ENCODE measurements around the gene TLR7. TPM values are rescaled to one million over a fixed set of nuclear protein-coding genes. Genes with fewer than 3 reads are reported as not detected.

Gene TLR7
- total and polyA plus RNA-seq, 3 donors from 2014 or later: 0.08 to 1.3 (median 0.31) TPM

DNA sequence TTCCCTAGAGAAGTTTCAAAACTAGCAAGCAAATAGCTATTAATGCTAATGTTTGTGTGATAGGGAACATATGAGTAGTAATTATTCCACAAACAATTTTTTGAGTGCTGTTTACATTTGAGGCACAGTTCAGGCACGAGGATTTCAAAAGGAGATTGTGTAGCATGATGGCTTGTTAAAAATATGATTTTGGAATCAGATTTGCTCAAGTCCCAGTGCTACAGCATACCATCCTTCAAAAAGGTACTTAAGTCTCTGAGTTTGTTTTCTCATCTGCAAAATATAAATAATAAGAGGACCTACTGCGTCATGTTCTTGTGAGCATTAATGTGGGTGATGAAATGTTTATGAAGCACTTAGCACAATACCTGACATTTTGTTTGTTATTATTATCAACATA is 50.9 kb downstream of the TLR7 start:
- intact Hi-C loops (cut with DNase I; ENCODE audit: low total_unique reads): no loop called here
- TF ChIP-seq, protein P1, sequence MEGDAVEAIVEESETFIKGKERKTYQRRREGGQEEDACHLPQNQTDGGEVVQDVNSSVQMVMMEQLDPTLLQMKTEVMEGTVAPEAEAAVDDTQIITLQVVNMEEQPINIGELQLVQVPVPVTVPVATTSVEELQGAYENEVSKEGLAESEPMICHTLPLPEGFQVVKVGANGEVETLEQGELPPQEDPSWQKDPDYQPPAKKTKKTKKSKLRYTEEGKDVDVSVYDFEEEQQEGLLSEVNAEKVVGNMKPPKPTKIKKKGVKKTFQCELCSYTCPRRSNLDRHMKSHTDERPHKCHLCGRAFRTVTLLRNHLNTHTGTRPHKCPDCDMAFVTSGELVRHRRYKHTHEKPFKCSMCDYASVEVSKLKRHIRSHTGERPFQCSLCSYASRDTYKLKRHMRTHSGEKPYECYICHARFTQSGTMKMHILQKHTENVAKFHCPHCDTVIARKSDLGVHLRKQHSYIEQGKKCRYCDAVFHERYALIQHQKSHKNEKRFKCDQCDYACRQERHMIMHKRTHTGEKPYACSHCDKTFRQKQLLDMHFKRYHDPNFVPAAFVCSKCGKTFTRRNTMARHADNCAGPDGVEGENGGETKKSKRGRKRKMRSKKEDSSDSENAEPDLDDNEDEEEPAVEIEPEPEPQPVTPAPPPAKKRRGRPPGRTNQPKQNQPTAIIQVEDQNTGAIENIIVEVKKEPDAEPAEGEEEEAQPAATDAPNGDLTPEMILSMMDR (IDR thresholded peaks at IDR 0.05): no peak
- no peak for TF ChIP-seq POLR2A (IDR thresholded peaks at IDR 0.05)
- no peak overlapping the region for H3K4me3 ChIP-seq
- no peaks in the 10 kb centered on the region for H3K27me3 ChIP-seq
- no peaks in the 10 kb centered on the region for H3K4me1 ChIP-seq
- H3K36me3 ChIP-seq (ENCODE audit: low read depth, missing control alignments): no peaks in the 10 kb centered on the region
- 83 to 92% methylated on average over 2 of the region's 2 CpGs for WGBS, 2 donors
- H3K9me3 ChIP-seq: no peaks in the 10 kb centered on the region
- no peak for DNase-seq
- H3K27ac ChIP-seq: no peak overlapping the region

DNA sequence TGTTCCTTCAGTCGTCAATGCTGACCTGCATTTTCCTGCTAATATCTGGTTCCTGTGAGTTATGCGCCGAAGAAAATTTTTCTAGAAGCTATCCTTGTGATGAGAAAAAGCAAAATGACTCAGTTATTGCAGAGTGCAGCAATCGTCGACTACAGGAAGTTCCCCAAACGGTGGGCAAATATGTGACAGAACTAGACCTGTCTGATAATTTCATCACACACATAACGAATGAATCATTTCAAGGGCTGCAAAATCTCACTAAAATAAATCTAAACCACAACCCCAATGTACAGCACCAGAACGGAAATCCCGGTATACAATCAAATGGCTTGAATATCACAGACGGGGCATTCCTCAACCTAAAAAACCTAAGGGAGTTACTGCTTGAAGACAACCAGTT is 52.2 kb downstream of the TLR7 start:
- H3K27ac ChIP-seq: no peak overlapping the region
- no peaks in the 10 kb centered on the region for H3K4me1 ChIP-seq
- intact Hi-C loops (cut with DNase I; ENCODE audit: low total_unique reads): no loop called here
- TF ChIP-seq POLR2A (IDR thresholded peaks at IDR 0.05): no peak
- TF ChIP-seq, protein P1 (IDR thresholded peaks at IDR 0.05): no peak
- H3K4me3 ChIP-seq: no peak overlapping the region
- no peaks in the 10 kb centered on the region for H3K36me3 ChIP-seq (ENCODE audit: low read depth, missing control alignments)
- 77% methylated on average over 10 of the region's 10 CpGs for WGBS, 2 donors
- H3K27me3 ChIP-seq: no peaks in the 10 kb centered on the region
- no peak for DNase-seq
- no peaks in the 10 kb centered on the region for H3K9me3 ChIP-seq

DNA sequence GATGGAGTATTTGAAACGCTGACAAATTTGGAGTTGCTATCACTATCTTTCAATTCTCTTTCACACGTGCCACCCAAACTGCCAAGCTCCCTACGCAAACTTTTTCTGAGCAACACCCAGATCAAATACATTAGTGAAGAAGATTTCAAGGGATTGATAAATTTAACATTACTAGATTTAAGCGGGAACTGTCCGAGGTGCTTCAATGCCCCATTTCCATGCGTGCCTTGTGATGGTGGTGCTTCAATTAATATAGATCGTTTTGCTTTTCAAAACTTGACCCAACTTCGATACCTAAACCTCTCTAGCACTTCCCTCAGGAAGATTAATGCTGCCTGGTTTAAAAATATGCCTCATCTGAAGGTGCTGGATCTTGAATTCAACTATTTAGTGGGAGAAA is 52.7 kb downstream of the TLR7 start:
- no peak for DNase-seq
- no peak overlapping the region for H3K4me3 ChIP-seq
- intact Hi-C loops (cut with DNase I; ENCODE audit: low total_unique reads): no loop called here
- no peak overlapping the region for H3K27ac ChIP-seq
- H3K4me1 ChIP-seq: no peaks in the 10 kb centered on the region
- no peaks in the 10 kb centered on the region for H3K27me3 ChIP-seq
- H3K9me3 ChIP-seq: no peaks in the 10 kb centered on the region
- H3K36me3 ChIP-seq (ENCODE audit: low read depth, missing control alignments): no peaks in the 10 kb centered on the region
- TF ChIP-seq POLR2A (IDR thresholded peaks at IDR 0.05): no peak
- TF ChIP-seq, protein P1 (IDR thresholded peaks at IDR 0.05): no peak
- WGBS, 2 donors: 52 to 69% methylated on average over 8 of the region's 8 CpGs

DNA sequence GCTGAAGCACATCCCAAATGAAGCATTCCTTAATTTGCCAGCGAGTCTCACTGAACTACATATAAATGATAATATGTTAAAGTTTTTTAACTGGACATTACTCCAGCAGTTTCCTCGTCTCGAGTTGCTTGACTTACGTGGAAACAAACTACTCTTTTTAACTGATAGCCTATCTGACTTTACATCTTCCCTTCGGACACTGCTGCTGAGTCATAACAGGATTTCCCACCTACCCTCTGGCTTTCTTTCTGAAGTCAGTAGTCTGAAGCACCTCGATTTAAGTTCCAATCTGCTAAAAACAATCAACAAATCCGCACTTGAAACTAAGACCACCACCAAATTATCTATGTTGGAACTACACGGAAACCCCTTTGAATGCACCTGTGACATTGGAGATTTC is 54.1 kb downstream of the TLR7 start:
- 57 to 82% methylated on average over 8 of the region's 8 CpGs for WGBS, 2 donors
- no peaks in the 10 kb centered on the region for H3K4me1 ChIP-seq
- no peak overlapping the region for H3K4me3 ChIP-seq
- no peaks in the 10 kb centered on the region for H3K9me3 ChIP-seq
- intact Hi-C loops (cut with DNase I; ENCODE audit: low total_unique reads): no loop called here
- H3K27me3 ChIP-seq: no peaks in the 10 kb centered on the region
- H3K27ac ChIP-seq: no peak overlapping the region
- no peak for TF ChIP-seq POLR2A (IDR thresholded peaks at IDR 0.05)
- TF ChIP-seq, protein P1 (IDR thresholded peaks at IDR 0.05): no peak
- DNase-seq: no peak
- no peaks in the 10 kb centered on the region for H3K36me3 ChIP-seq (ENCODE audit: low read depth, missing control alignments)

DNA sequence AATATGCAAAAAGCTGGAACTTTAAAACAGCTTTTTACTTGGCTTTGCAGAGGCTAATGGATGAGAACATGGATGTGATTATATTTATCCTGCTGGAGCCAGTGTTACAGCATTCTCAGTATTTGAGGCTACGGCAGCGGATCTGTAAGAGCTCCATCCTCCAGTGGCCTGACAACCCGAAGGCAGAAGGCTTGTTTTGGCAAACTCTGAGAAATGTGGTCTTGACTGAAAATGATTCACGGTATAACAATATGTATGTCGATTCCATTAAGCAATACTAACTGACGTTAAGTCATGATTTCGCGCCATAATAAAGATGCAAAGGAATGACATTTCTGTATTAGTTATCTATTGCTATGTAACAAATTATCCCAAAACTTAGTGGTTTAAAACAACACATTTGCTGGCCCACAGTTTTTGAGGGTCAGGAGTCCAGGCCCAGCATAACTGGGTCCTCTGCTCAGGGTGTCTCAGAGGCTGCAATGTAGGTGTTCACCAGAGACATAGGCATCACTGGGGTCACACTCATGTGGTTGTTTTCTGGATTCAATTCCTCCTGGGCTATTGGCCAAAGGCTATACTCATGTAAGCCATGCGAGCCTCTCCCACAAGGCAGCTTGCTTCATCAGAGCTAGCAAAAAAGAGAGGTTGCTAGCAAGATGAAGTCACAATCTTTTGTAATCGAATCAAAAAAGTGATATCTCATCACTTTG is 55.2 kb downstream of the TLR7 start:
- DNase-seq: no peak
- intact Hi-C loops (cut with DNase I; ENCODE audit: low total_unique reads): no loop called here
- Histone ChIP-seq H3K4me1 (no peaks in the 10 kb centered on the region), H3K36me3 (ENCODE audit: low read depth, missing control alignments) (no peaks in the 10 kb centered on the region), H3K27ac (no peak overlapping the region), H3K4me3 (no peak overlapping the region), H3K27me3 (no peaks in the 10 kb centered on the region), H3K9me3 (no peaks in the 10 kb centered on the region)
- 87 to 90% methylated on average over 8 to 10 of the region's 10 CpGs for WGBS, 2 donors
- no peak for TF ChIP-seq POLR2A (IDR thresholded peaks at IDR 0.05)
- TF ChIP-seq, protein P1 (IDR thresholded peaks at IDR 0.05): no peak
